ENCODE data around the gene FAM124A.

FAM124A gene

DNA sequence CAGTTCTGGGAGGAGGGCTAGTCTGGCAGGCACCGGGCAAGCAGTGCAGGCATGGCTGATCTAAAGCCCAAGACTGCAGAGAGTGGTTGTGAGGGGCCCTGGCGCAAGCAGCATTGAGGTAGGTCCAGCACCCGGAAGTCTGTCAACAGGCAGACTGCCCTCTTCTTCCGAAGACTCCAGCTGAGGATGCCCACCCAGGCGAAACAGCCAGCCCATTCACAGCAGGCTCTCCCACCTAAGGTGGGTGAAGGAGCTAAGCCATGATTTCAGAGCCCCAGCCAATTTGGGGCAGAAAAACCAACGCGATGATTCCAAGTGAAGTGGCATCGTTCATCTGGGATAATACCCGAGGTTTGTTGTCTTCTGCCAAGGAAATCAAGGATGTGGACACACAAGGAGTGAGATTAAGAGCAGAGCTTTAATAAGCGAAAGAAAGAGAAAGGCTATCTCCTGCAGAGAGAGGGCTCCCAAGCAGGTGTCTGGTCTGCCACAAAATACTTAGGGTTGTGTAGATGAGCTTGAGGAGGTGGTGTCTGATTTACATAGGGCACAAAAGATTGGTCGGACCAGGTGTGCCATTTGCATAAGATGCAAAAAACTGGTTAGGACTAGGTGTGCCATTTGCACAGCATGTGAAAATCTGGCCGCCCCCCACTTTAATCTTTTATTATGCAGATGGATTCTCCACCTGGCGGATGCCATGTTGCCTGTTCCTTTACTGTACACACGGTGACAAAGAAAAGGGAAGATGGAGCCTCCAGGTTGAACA, 22.6 kb downstream of the FAM124A start:
- no peak for DNase-seq

- DNase-seq = no peak
Observed at GRCh38 chr13:51245583-51245982, 23.4 kb downstream of the FAM124A start.

- no peak for DNase-seq
Observed at GRCh38 chr13:51246025-51246417, 23.8 kb downstream of the FAM124A start.

- no peak for DNase-seq
Observed at GRCh38 chr13:51246418-51247277, 24.4 kb downstream of the FAM124A start.

DNA sequence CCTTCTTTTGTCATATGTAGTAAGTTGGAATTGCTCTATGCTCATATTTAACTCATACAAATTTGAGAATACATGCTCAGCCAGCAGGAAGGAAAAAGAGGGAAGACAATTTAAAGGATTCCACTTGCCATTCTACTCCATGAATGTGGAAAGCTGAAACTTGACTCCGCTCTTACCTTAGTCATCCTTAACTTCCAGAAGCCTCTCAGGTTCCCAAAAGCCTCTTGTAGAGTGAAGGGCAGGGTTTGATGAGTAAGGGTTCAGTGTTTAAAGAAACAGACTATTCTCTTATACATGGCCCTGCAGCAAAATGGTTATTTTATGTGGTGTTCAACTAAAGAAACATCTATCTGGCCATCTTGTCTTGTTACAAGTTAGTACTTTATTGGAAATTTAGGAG, 27.1 kb downstream of the FAM124A start:
- peak; percentile 8 for DNase-seq

DNA sequence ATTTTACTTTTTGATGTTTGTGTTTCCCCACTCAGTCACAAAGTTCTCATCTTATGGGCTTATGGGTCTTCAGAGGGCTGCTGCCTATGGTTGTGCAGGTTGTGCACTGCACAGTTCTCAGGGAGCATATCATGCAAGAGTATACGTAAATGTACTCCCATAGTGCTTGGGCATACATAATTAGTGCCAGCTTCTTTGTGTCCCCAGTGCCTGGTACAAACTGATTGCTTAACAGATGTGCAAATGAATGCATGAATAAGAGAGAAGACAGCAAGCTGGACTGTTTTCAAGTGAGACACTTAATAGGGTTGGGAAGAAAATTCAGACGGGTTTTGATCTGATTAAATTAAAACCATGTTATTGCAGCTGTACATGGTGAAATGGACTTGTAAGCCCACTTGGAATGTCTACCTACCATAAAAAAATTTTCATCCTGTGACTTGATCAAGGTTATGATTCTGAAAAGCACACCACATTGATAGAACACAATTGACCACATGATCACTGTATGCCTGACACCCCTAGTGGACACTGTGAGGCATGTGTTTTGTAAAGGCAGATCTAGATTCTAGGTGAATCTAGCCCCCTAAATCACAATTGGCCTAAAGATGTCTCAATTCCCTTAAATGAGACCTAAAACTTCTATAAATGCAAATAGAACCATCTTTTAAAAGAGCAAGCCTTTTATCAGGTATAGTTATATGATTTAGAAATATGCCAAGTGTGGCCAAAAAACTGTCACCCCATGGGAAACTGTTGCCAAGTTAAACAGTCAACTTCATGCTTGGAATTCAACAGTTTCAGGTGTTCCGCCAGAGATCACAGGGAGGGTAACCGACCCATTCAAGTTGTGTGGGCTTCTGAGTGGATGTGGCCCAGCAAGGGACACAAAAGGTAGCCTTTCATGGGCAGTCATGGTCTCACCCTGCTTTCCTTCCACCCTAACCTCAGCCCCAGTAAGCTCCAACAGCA, 27.9 kb downstream of the FAM124A start:
- DNase-seq = no peak

GRCh38 chr13:51251480-51251879, 29.3 kb downstream of the FAM124A start:
- DNase-seq = no peak

GRCh38 chr13:51252954-51253532, 30.8 kb downstream of the FAM124A start:
- DNase-seq = no peak

DNA sequence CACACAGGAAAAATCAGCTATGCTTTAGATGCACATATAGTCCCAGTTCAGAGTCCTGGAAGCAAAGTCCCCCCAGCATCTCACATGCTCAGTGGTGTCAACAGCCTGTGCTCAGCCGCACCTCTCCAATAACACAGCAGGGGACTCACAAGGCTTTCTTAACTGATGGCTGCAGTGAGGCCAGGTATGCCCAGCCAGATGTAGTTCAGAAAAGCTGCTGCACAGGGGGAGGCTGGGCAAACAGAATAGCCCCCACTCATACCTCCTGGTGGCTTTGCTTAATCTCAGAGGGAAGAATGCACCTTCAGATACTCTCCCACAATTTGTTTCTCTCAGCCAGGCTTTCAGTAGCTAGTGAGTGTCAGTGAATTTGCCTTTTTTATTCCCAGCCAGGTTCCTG, 33.4 kb downstream of the FAM124A start:
- no peak for DNase-seq

- DNase-seq = no peak
Observed at GRCh38 chr13:51257187-51257586, 35.0 kb downstream of the FAM124A start.

GRCh38 chr13:51258612-51259548, 36.7 kb downstream of the FAM124A start:
- no peak for DNase-seq

GRCh38 chr13:51260154-51260553, 38.0 kb downstream of the FAM124A start:
- no peak for DNase-seq

DNA sequence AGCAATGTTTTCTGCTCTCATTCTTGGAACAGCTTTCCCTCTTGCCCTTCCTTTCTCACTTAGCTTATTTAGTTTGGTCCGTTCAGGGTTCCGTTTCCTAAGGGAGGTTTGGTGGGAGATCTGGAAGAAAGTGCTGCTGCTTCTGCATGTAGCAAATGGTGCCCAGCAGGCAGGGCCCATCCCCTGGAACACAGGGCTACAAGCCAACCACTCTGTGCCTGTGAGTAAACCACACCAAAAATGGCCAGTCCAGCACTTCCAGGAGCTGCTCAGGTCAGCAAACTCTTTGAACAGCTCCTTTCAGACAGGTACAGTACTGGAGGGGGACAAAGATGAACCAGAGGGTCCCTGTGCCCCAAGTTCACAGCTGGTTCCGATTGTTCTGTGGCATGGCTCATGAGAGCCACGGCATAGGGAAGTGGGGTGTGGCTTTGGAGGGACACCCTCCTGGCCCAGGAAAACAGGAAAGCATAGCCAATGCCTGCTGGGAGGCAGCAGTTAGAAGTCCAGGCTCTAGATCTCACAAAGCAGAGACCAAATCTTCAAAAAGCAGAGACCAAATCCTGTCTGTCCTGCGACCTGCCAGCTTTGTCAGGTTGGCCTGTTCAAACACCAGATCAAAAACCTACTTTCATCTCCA, 39.5 kb downstream of the FAM124A start:
- no peak for DNase-seq

DNA sequence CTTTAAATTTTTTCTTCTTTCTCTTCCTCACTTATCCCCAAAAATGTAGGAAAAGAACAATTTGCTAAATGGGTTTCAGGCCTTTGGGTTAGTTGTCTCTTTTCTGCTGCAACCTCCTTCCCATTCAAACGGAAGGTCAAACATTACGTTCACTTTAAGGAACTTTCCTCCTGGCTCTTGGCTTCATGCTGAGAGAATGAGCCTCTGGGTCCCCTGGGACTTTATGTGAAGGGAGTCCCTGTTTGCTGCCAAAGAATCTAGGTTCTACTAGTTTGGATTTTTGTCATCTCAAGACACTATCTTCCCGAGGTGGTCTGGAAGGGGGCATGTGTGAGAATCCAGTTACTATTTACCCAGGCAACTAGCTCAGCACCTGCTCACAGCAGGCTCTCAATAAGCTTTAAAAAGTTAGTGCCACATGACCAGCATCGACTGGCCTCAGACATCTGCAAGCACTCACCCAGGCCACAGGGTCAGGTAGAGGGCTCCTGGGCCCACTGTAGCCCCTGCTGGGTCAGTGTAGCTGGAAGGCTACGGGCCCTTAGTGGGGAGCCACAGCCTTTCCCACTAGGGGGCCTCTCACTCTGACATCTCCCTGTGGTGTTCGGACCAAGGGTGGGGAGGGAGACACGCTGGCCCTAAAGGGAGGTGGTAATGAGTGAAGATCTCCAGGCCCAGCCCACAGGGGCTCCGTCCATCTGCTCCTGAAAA, 40.5 kb downstream of the FAM124A start:
- DNase-seq = no peak

DNA sequence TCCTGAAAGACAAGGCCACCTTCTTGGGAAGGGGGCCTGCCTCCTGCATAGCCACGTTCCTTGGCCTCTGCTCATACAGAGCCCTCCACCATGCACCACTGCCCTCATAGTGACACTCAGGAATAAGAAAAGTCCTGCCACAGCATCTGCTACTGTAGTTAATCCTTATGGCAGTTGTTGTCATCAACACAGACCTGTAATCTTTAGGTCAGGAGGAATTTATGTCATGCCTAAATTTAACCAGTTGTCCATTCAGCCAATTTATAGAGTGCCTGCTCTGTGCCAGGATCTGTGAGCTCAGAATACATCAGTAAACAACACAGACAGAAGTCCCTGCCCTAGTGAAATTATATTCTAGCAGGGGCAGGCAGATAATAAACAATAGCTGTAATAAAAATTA, 44.4 kb downstream of the FAM124A start:
- DNase-seq = no peak

GRCh38 chr13:51267622-51268021, 45.4 kb downstream of the FAM124A start:
- no peak for DNase-seq

- DNase-seq = peak; percentile 76
Observed at GRCh38 chr13:51269039-51269438, 46.8 kb downstream of the FAM124A start.

GRCh38 chr13:51270623-51271415, 48.6 kb downstream of the FAM124A start:
- no peak for DNase-seq

DNA sequence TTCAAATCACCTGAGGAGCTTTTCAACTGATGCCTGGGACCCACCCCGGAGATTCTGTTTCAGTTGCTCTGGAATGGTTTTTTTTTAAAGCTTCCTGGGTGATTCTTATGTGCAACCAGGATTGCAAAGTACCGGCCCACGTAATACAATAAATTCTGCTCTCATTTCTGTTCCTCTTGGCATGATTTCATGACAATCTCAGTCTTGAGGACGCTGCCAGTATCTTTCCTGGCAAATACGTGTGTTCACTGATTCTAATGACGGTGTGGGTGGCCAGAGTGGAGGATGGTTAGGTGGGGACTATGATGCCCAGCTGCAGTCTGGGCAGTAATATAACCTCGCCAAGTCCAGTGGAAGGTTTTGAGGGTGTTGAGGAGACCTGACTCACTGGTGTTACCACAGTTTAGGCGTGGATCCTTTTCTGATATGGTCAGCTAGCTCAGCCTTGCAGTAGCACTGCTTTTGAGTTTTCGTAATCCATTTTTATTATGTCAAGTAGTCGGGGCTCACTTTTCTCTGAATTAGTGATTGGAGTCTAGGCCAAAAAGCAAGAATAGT, 49.4 kb downstream of the FAM124A start:
- DNase-seq = peak; percentile 6

All from HCEC 1CT (cell line).